HG02642 (cell line): Measurements from ENCODE around the gene PLCL1.
A peak's percentile ranks its signal among the peaks of the same experiment; 100 is the strongest.

Experiments
- ATAC-seq: cut with Tn5 transposase; IDR thresholded peaks from one replicate; pipeline ENCODE4 v1.9.1; 2021; ENCODE audit warnings: mild to moderate bottlenecking; ENCODE audit not compliant: unreplicated experiment, poor library complexity

The PLCL1 gene

DNA sequence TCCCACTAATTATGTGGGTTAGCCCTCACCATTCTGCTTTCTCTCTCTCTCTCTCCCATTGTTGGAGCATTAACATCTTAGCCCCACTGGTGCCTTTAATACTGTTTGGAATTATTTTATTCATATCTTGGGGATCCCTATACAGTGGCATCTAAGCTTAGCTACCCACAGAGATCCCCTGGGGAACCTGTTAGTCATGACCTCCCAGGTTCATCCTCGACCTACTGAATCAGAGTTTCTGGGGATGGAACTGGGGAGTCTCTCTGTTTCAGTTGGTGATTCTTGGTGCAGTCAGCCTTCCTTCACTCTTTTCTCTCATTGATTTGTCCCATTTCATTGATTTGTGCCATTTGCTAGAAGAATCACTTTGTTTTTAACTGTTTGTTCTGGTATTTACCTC, 137.3 kb downstream of the PLCL1 start:
- no peak for ATAC-seq

DNA sequence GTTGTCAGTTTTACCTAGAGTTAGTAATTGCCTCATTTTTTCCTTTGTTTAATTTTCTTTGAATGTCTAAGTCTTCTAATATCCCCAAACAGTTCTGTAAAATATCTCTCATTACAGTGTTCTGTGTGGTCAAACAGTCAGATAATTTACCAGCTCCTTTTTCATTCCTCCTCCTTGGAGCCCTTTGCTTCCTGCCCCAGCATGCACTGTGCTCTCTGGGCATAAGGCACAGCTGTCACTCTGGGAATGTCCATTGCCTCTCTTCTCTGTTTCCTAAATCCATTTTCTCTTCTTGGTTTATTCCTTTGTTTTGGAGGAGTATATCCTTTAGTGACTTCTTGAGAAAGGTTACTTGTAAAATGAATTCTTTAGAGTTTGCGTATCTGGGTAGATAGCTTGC, 139.3 kb downstream of the PLCL1 start:
- ATAC-seq: no peak

- ATAC-seq: no peak
Observed at GRCh38 chr2:197944416-197945096, 140.2 kb downstream of the PLCL1 start.

- ATAC-seq: no peak
Observed at GRCh38 chr2:197946562-197946961, 142.2 kb downstream of the PLCL1 start.

GRCh38 chr2:197947219-197947757, 142.9 kb downstream of the PLCL1 start:
- ATAC-seq: no peak

DNA sequence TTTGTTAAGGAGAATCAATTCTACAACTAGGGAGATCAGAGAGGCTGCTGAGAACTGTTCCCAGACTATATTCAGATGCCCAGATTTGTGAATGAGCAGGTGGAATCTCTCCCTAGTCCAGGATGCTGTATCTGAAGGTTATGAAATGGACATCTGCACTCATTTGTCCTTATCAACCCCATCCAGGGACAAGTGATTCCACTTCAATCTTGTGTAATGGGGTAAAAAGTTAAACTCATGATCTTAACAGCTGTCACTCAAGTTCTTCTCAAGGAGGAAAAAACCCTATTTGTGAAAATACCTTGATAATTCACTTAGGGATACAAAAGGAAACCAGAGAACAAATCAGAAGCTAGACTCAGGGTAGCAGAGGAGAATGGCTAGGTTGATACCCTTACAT, 144.8 kb downstream of the PLCL1 start:
- no peak for ATAC-seq

GRCh38 chr2:197950006-197950405, 145.6 kb downstream of the PLCL1 start:
- no peak for ATAC-seq

GRCh38 chr2:197950724-197951123, 146.3 kb downstream of the PLCL1 start:
- no peak for ATAC-seq

DNA sequence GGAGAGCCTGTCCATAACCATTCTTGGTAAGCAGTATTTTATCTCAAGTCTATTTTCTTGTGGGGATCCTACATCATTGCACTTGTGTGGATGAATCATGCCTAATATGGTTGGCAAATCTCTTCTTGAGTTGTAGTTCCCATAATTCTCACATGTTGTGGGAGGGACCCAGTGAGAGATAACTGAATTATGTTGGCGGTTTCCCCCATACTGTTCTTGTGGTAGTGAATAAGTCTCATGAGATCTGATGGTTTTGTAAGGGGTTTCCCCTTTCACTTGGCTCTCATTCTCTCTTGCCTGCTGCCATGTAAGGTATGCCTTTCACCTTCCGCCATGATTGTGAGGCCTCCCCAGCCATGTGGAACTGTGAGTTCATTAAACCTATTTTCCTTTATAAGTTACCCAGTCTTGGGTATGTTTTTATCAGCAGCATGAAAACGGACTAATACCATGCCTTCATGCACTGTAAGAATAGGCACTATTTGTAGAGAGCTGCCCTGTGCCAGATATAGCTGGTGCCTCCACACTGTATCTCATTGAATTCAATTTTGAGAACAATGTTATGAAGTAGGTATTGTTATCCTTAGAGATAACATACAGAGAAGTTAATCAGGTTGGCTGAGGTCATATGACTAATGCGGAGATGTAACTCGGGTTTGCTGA, 148.3 kb downstream of the PLCL1 start:
- ATAC-seq: peak; percentile 56

- no peak for ATAC-seq
Observed at GRCh38 chr2:197954328-197954727, 149.9 kb downstream of the PLCL1 start.

DNA sequence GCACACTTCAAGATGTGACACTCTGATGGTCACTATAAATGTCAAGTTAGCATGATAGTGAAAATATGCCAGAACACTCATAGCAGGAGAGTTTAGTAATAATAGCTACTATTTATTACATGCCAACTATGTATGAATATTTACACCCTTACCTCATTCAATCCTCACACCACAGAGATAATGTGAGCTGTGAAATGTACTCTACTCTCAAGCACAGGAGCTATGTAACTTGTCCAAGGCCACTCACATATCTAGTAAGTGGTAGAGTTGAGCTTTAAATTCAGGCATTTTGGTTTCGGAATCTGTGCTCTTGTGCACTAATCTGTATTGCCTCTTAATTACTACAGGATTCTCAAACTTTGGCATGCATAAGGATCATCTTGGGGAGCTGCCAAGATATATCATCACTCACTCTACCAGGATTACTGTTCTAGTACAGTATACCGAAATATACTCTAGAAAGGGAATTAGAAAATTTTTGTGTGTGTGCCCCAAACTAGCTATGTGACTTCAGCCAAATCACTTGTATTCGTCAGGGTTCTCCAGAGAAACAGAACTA, 154.3 kb downstream of the PLCL1 start:
- ATAC-seq: no peak

DNA sequence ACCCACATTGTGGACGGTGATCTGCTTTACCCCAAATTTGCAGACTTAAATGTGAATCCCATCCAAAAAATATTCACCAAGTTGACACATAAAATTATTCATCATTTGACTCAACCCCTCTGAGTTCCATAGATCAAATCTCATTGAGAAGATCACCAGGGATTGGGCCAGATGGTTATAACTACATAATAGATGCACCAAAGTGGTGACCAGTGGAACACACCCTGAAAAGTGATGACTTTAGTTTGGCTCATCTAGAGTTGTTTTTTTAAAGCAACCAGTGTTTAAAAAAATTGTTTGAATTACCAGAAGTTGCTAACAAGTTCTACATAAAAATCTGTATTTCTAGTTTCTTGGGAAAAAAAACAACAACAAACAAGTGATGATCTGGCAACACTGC, 155.0 kb downstream of the PLCL1 start:
- no peak for ATAC-seq

DNA sequence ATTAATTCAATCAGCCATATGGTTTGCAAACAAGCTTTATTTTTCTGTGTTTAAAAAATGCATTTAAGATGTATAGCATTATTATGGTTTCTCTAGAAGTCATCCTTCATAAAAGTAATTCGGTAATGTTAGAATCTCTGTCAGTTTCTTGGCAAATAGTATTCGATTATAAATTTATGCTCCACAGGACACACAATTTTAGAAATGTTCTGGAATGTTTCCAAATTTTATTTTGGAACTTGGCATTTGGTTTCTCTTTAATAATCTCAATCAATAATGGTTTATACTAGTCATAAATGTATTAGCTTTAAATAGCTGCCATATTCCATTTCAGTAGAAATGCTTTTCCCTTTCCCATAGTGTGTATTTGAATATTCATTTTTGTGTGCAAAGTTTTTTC, 156.4 kb downstream of the PLCL1 start:
- ATAC-seq: no peak

DNA sequence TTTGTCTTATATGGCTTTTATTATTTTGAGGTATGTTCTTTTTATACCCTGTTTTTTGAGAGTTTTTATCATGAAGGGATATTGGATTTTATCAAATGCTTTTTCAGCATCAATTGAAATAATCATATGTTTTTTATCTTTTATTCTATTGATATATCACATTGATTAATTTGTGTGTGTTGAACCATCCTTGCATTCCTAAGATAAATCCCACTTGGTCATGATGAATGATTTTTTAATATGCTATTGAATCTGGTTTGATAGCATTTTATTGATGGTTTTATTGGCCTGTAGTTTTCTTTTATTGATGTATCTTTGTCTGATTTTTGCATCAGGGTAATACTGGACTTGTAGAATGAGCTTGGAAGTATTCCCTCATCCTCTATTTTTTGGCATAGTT, 160.3 kb downstream of the PLCL1 start:
- ATAC-seq: no peak

GRCh38 chr2:197965756-197966155, 161.4 kb downstream of the PLCL1 start:
- ATAC-seq: no peak

GRCh38 chr2:197969391-197969893, 165.0 kb downstream of the PLCL1 start:
- no peak for ATAC-seq

DNA sequence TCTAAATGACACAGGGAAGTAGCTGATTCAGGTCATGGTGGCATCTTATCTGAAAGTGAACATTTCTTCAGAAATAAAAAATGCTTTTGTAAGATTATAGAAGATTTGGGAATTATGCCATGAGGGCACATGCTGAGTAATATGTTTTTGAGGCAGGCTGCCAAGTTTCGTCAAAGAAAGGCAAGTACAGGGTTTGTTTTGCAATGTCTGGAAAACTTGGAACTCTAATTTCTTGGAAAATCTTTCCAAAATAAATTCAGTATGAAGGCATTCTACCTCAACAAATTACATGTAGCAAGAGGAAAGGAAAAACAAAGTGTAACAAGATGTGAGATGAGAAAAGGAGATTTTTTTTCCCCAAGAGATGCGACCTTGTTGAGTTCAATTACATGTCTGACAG, 167.7 kb downstream of the PLCL1 start:
- no peak for ATAC-seq

- no peak for ATAC-seq
Observed at GRCh38 chr2:197972587-197972986, 168.2 kb downstream of the PLCL1 start.

DNA sequence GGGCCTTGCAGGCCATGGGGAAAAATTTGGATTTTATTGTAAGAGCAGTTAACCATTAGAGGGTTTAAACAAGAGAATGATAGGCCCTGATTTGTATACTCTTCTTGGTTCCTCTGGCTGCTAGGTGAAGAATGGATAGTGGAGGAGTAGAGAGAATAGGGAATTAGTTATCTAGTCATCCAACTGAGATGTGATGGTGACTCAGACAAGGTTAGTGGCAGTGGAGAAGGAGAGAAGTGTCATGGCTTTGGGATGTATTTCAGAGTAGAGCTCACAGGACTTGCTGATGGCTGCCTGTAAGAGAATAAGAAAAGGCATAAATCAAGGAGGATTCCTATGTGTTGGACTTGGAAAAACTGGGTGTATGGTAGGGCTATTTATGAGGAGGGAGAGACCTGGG, 169.4 kb downstream of the PLCL1 start:
- ATAC-seq: no peak

- no peak for ATAC-seq
Observed at GRCh38 chr2:197975931-197976519, 171.6 kb downstream of the PLCL1 start.

- ATAC-seq: no peak
Observed at GRCh38 chr2:197978971-197979370, 174.6 kb downstream of the PLCL1 start.
